ENCODE measurements around the gene SLC50A1.

DNA sequence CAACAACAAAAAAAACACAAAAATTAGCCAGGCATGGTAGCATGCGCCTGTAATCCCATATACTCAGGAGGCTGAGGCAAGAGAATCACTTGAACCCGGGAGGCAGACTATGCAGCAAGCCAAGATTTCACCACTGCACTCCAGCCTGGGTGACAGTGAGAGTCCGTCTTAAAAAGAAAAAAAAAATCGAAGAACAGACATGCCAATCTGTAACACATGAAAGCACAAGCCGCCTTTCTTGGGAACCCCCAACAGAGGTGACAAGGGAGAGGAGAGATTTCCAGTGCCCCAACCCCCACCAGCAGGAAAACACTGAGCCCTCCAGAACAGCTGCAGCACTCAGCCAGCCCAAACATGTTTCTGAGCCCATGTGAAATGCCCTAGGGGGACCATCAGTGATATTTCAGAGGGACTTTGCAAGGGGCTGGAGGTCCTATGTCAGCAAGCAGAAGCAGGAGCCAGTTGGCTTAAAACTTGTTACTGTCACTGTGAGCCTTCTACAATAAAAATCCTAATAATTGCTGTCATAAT, 22.1 kb upstream of the SLC50A1 start:
- TF ChIP-seq, protein P1, sequence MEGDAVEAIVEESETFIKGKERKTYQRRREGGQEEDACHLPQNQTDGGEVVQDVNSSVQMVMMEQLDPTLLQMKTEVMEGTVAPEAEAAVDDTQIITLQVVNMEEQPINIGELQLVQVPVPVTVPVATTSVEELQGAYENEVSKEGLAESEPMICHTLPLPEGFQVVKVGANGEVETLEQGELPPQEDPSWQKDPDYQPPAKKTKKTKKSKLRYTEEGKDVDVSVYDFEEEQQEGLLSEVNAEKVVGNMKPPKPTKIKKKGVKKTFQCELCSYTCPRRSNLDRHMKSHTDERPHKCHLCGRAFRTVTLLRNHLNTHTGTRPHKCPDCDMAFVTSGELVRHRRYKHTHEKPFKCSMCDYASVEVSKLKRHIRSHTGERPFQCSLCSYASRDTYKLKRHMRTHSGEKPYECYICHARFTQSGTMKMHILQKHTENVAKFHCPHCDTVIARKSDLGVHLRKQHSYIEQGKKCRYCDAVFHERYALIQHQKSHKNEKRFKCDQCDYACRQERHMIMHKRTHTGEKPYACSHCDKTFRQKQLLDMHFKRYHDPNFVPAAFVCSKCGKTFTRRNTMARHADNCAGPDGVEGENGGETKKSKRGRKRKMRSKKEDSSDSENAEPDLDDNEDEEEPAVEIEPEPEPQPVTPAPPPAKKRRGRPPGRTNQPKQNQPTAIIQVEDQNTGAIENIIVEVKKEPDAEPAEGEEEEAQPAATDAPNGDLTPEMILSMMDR (IDR thresholded peaks at IDR 0.05; ENCODE audit: insufficient read depth, low read depth, low read length), result no peak
- TF ChIP-seq EZH2 (IDR thresholded peaks at IDR 0.05; ENCODE audit: insufficient read depth, low read length), result no peak

Data from astrocyte (in vitro differentiated cells and primary cell).